Astrocyte of the spinal cord (primary cell): ENCODE results near the gene NFATC1.

Experiments
- DNase-seq: peaks from one replicate; pipeline ENCODE4 v3.0.0; 2011; ENCODE audit warnings: low read depth, low spot score
- H3K4me3 ChIP-seq: 2 replicates; pipeline ENCODE4 v1.5.1; 2011; ENCODE audit warnings: low read depth, mild to moderate bottlenecking, low read length, moderate library complexity
- CTCF ChIP-seq: IDR thresholded peaks from 2 replicates; pipeline ENCODE4 v1.5.1; 2012; ENCODE audit warnings: low read depth, mild to moderate bottlenecking, low read length, inconsistent platforms
- in situ Hi-C: cut with HindIII; loops from 2 replicates; pipeline ENCODE4 v1.10.0; 2017; ENCODE audit warnings: low sequenced_read_pairs

Gene NFATC1

GRCh38 chr18:79416022-79416676, 20.4 kb downstream of the NFATC1 start:
- TF ChIP-seq CTCF, result no peak
- no peak overlapping the region for H3K4me3 ChIP-seq
- in situ Hi-C loops, result no loop called here
- no peak for DNase-seq

DNA sequence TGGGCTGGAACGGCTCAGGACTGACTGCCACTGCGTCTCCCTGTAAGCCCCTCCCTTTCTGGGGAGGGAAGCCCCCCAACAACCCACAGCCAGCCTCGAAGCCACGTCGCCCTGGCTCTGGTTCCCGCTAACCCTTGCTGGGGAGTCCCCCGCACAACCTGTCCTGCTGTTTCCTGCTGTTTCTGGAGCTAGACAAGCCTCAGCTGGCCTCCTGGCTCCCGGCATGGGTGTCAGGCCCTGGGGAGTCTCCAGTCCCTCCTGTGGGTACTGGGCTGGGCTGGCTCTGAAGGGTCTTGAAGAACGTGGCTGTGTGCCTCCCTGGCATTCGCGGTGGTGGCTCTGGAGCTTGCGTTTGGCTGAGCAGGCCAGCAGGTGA, 20.9 kb downstream of the NFATC1 start:
- DNase-seq, result no peak
- in situ Hi-C loops, result no loop called here
- no peak overlapping the region for H3K4me3 ChIP-seq
- TF ChIP-seq CTCF, result no peak

GRCh38 chr18:79418236-79418635, 22.5 kb downstream of the NFATC1 start:
- DNase-seq, result no peak
- H3K4me3 ChIP-seq, result no peak overlapping the region
- in situ Hi-C loops, result no loop called here
- TF ChIP-seq CTCF, result no peak

GRCh38 chr18:79418642-79419041, 22.9 kb downstream of the NFATC1 start:
- H3K4me3 ChIP-seq, result no peak overlapping the region
- TF ChIP-seq CTCF, result no peak
- no peak for DNase-seq
- in situ Hi-C loops, result no loop called here

DNA sequence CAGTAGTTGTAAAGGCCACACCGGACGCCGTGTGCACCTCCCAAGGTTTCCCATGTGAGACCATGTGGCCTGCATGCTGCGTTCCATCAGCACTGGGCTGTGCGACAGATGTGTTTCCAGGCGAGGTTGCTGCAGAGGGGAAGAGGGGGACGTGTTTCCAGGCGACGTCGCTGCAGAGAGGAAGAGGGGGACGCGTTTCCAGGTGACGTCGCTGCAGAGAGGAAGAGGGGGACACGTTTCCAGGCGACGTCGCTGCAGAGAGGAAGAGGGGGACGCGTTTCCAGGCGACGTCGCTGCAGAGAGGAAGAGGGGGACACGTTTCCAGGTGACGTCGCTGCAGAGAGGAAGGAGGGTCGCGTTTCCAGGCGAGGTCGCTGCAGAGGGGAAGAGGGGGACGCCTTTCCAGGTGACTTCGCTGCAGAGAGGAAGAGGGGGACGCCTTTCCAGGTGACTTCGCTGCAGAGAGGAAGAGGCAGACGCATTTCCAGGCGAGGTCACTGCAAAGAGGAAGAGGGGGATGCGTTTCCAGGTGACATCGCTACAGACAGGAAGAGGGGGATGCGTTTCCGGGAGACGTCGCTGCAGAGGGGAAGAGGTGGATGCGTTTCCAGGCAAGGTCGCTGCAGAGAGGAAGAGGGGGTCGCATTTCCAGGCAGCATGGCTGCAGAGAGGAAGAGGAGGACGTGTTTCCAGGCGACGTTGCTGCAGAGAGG, 24.5 kb downstream of the NFATC1 start:
- no peak for TF ChIP-seq CTCF
- no peak overlapping the region for H3K4me3 ChIP-seq
- DNase-seq, result no peak
- in situ Hi-C loops, result no loop called here

GRCh38 chr18:79421275-79421857, 25.6 kb downstream of the NFATC1 start:
- DNase-seq, result no peak
- no peak for TF ChIP-seq CTCF
- no peak overlapping the region for H3K4me3 ChIP-seq
- in situ Hi-C loops, result no loop called here
